ENCODE measurements around the gene HINT3.

- TF ChIP-seq CTCF (IDR thresholded peaks at IDR 0.05) = no peak
- TF ChIP-seq POLR2A (IDR thresholded peaks at IDR 0.05) = no peak
- TF ChIP-seq POLR2AphosphoS5 (IDR thresholded peaks at IDR 0.05) = no peak
- no peak for TF ChIP-seq EP300 (IDR thresholded peaks at IDR 0.05)
Observed at GRCh38 chr6:125953502-125953875, 3.1 kb upstream of the HINT3 start.

Data from suprapubic skin (tissue), 4 donors.